Fibroblast of mammary gland (primary cell): ENCODE results near the gene TRIM72.
"Not testable (repeated sequence)": the region's sequence is repeated elsewhere in the genome, so short reads cannot be mapped to it uniquely, and the experiment has no call there.

ENCODE experiments used
- DNase-seq: peaks from one replicate; pipeline ENCODE4 v3.0.0-alpha.2; 2010; ENCODE audit warnings: low read depth
- H3K4me3 ChIP-seq: 2 replicates; pipeline ENCODE4 v1.5.1; 2011; ENCODE audit warnings: low read depth, mild to moderate bottlenecking, low read length, moderate library complexity; ENCODE audit not compliant: control insufficient read depth
- TF ChIP-seq, protein P1 (sequence below): conservative IDR thresholded peaks from 2 replicates; pipeline ENCODE4 v1.5.1; 2011; ENCODE audit warnings: low read depth, low read length, inconsistent platforms; ENCODE audit not compliant: control insufficient read depth, insufficient read depth

Gene TRIM72

DNA sequence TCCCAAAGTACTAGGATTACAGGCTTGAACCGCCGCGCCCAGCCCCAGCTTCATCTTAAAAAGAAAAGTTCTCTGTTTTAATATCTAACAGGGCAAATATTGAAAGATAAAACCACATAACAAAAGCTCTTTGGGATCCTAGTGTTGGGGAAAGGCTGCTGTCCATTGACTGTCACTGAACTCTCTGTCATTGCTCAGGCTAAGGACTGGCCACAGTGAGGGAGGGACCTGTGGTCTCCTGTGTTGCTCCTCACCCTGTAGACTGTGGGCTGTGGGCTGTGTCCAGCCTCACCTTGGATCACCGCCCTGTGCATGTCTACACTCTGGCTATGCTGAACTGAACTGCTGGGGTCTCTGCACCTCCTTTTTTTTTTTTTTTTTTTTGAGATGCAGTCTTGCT is 14.3 kb downstream of the TRIM72 start:
- TF ChIP-seq, protein P1, sequence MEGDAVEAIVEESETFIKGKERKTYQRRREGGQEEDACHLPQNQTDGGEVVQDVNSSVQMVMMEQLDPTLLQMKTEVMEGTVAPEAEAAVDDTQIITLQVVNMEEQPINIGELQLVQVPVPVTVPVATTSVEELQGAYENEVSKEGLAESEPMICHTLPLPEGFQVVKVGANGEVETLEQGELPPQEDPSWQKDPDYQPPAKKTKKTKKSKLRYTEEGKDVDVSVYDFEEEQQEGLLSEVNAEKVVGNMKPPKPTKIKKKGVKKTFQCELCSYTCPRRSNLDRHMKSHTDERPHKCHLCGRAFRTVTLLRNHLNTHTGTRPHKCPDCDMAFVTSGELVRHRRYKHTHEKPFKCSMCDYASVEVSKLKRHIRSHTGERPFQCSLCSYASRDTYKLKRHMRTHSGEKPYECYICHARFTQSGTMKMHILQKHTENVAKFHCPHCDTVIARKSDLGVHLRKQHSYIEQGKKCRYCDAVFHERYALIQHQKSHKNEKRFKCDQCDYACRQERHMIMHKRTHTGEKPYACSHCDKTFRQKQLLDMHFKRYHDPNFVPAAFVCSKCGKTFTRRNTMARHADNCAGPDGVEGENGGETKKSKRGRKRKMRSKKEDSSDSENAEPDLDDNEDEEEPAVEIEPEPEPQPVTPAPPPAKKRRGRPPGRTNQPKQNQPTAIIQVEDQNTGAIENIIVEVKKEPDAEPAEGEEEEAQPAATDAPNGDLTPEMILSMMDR, result no peak
- DNase-seq, result no peak
- no peak overlapping the region for H3K4me3 ChIP-seq

DNA sequence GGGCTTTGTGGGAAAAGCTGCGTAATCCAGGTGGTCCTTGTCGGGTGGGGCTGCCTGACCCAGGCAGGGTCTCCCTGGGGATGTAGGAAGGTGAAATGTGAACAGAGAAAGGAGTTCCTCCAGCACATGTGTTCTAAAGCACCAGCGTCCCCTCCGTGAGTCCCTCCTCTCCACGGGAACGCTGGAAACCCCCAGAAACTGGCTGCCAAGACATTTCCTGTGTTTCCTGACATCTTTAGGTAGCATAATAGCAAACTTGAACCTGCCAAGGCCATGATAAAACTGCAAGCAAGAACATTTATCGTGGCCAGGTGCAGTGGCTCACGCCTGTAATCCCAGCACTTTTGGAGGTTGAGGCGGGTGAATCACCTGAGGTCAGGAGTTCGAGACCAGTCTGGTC is 15.6 kb downstream of the TRIM72 start:
- DNase-seq, result no peak
- TF ChIP-seq, protein P1, result no peak
- H3K4me3 ChIP-seq, result no peak overlapping the region

DNA sequence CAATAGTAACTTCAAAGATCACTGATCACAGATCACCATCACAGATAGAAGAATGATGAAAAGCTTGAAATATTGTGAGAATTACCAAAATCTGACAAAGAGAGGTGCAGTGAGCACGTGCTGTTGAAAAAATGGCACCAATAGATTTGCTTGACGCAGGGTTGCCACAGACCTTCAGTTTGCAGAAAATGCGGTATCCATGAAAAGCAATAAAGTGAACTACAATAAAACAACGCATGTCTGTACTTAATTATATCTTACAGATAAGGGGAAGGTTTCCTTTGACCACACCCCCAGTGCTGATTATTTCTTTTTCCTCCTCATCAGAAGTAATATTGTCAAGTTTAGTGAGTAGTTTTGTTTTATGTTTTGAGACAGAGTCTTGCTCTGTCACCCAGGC is 24.1 kb downstream of the TRIM72 start:
- no peak overlapping the region for H3K4me3 ChIP-seq
- TF ChIP-seq, protein P1, result no peak
- DNase-seq, result no peak

DNA sequence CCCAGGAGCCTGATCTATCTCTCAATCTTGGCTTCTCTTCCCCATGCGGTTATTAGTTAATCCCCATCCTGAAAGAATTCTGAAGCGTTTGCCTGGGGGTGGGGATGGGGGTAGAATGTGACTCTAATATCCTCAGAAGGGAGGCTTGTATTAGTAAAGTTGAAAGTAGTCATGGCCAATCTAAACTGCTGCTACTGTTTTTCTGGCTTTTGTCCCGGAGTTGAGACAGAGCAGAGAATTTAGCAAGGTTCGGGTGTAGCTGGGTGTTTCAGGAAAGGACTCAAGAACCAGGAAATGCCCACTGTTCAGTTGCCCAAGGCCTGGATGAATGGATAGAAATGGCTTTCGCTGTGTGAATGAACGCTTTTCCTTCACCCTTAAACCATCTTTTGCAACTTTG is 28.3 kb downstream of the TRIM72 start:
- TF ChIP-seq, protein P1, result no peak
- DNase-seq, result peak; percentile 42
- H3K4me3 ChIP-seq, result no peak overlapping the region

DNA sequence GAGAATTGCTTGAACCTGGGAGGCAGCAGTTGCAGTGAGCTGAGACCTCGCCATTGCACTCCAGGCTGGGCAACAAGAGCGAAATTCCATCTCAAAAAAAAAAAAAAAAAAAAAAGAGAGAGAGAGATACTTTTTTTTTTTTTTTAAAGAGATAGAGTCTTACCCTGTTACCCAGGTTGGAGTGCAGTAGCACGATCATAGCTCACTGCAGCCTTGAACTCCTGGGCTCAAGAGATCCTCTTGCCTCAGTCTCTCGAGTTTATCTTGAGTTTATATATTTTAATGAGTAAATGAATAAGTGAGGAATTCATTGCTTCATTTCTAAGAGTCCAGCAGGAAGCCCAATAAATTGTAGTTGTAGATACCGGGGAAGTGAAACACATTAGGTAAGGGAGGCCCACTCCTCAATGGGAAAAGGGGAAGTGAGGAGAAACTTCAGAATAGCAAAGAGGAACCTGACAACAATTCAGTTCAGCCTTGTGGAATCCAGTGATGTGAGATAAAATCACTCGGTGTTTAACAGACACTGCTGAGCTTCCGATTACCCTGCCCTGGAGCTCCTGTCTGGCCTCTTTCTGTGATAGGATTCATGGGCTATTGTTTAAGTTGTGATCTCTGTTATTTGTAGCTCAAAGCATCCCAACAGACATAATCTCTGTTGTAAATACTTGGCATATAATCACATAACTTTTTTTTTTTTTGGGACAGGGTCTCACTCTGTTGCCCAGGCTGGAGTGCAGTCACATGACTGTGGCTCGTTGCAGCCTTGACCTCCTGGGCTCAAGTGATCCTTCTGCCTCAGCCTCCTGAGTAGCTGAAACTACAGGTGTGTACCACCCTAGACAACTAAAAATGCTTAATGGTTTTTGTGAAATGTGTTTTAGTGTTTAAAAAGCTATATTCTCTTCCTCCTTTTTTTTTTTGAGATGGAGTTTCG is 30.1 kb downstream of the TRIM72 start:
- TF ChIP-seq, protein P1, result no peak
- no peak overlapping the region for H3K4me3 ChIP-seq
- no peak for DNase-seq

DNA sequence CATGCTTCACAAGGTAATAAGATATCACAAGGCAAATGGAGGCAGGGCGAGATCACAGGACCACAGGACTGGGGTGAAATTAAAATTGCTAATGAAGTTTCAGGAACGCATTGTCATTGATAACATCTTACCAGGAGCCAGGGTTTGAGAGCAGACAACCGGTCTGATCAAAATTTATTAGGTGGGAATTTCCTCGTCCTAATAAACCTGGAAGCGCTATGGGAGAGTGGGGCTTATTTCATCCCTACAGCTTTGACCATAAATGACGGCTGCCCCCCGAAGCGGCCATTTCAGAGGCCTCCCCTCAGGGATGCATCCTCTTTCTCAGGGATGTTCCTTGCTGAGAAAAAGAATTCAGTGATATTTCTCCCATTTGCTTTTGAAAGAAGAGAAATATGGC is 31.7 kb downstream of the TRIM72 start:
- H3K4me3 ChIP-seq, DNase-seq: not testable (repeated sequence)

DNA sequence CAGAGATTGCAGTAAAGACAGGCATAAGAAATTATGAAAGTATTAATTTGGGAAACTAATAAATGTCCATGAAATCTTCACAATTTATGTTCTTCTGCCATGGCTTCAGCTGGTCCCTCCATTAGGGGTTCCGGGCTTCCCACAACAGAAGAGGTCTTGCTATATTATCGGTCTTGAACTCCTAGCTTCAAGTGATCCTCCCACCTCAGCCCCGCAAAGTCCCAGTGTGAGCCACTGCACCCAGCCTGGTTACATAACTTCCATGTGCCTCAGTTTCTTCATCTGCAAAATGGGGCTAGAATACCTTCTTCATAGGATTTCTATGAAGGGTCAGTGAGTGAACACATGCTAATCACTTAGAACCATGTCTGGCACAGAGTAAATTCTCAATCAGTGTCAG is 32.4 kb downstream of the TRIM72 start:
- DNase-seq, result no peak
- H3K4me3 ChIP-seq, result no peak overlapping the region
- TF ChIP-seq, protein P1, result no peak
